GM12891 (cell line): ENCODE data around the gene PTPRR.

Source experiments
- DNase-seq: peaks from one replicate; pipeline ENCODE4 v3.0.0; 2011; ENCODE audit warnings: low spot score; ENCODE audit not compliant: insufficient read length
- FAIRE-seq: peaks from 2 replicates; lab custom pipeline; 2011; peaks lifted over from hg19 to GRCh38; lab: Jason Lieb, UNC
- PAX5 ChIP-seq: IDR thresholded peaks from 2 replicates; pipeline ENCODE4 v1.6.1; 2011; ENCODE audit warnings: low read length, moderate library complexity, mild to moderate bottlenecking; ENCODE audit not compliant: insufficient read depth, severe bottlenecking
- POLR2A ChIP-seq: IDR thresholded peaks from 2 replicates; pipeline ENCODE4 v1.6.1; 2011; ENCODE audit warnings: low read depth, low read length, control low read depth
- POLR2AphosphoS5 ChIP-seq: IDR thresholded peaks from 2 replicates; pipeline ENCODE4 v1.6.1; 2011; ENCODE audit warnings: low read depth, low read length, control low read depth
- POU2F2 ChIP-seq: IDR thresholded peaks from 2 replicates; pipeline ENCODE4 v1.6.1; 2011; ENCODE audit warnings: low read depth, mild to moderate bottlenecking, control low read depth, low read length, moderate library complexity
- SPI1 ChIP-seq: IDR thresholded peaks from 2 replicates; pipeline ENCODE4 v1.6.1; 2011; ENCODE audit warnings: low read depth, low read length, control low read depth
- TAF1 ChIP-seq: IDR thresholded peaks from 2 replicates; pipeline ENCODE4 v1.6.1; 2011; ENCODE audit warnings: low read depth, low read length, control low read depth

PTPRR gene

DNA sequence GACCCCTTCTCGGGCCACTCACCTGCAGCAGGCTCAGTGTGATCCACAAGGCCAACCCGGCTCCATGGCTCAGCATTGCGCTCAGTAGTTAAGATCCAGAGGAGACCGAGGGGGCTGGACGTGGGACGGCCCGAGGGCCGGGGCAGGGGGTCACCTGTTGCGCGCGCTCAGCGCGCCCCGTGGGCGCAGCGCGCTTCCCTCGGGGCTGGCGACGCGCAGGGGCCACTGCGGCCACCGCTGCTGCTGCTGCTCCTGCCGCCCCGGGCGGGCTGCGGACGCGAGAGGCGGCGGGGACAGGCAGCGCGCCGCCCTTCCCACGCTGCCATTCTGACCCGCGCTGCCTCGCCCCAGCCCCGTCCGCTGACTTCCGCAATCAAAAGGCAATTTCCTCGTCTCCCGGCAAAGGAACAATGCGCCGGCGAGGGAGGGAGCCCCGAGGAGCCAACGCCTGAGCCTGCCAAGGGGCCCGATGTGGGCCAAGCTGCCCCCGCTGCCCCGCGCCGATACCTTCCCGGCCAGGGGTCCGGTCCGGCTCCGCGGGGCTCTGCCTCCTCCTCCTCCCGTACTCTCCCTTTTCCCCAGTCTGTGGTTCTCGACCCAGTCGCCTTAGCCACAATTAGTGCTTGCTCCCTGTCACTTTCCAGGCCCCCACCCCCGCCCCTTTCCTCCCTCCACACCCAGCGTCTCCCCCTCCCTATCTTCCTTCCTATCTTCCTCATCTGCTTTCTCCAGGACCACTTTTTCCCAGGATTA, 310.6 kb downstream of the PTPRR start:
- FAIRE-seq, result no peak
- TF ChIP-seq PAX5 (no peak), SPI1 (no peak), POU2F2 (no peak), POLR2A (no peak), POLR2AphosphoS5 (no peak), TAF1 (no peak)
- no peak for DNase-seq

DNA sequence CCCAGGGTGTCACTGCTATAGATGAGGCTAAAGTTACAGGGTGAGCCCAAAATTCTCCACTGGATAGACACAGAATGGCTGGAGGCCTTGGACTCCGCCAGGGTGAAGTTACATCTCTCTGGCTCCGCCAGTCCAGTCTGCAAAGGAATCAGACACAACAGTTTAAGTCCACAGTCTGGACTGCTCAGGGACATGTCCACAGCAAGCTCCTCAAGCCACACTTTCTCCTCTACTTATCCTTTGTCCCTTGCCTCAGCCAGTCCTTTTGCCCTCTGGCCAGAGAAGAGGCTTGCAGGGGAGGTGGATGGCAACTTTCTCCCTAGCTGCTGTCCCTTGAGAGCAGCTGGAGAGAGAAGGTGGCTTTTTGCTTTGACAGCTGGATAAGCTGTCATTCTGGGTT, 311.3 kb downstream of the PTPRR start:
- no peak for FAIRE-seq

DNA sequence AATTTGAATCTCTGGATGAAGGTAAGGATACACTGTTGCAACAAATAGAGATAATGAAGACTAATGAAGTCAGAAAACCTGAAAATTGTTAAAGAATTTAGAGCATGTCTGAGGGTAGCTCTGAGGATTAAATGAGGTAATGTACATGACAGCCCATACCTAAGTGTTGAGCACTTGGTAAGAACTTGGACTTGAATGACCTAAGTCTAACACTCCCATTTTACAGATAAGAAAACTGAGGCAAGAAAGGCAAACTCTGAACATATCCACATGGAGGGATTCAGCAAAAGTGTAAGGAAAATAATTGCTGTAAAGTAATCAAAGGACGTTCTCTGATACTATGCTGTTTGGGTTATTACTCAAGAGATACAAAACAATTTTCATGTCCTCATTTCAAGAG, 312.4 kb downstream of the PTPRR start:
- DNase-seq (no peak), FAIRE-seq (no peak)
- TF ChIP-seq PAX5 (no peak), POLR2A (no peak), POU2F2 (no peak), SPI1 (no peak), TAF1 (no peak), POLR2AphosphoS5 (no peak)

More for the DNA sequence above, 311.3 kb downstream of the PTPRR start:
- no peak for DNase-seq
- TF ChIP-seq SPI1 (no peak), POLR2A (no peak), POLR2AphosphoS5 (no peak), PAX5 (no peak)

DNA sequence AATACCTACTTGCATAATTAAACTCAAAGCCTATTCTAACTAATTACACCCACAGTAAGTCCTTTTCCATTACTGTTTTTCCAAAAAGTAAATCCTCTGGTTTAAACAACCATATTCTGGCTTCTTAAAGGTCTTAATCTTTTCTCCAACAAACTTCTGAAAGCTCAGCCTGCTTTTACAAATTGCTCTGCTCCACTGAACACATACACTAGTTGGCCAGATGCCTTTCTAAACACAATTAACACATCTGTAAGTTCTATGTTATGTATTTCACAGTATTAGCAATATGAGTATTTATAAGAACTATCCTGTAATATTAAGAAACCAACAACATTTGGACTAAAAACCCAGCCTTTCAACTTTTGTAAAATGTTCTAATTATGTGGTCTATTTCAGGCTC, 313.4 kb downstream of the PTPRR start:
- FAIRE-seq (no peak), DNase-seq (no peak)
- TF ChIP-seq POLR2A (no peak), PAX5 (no peak), SPI1 (no peak), TAF1 (no peak), POU2F2 (no peak), POLR2AphosphoS5 (no peak)

DNA sequence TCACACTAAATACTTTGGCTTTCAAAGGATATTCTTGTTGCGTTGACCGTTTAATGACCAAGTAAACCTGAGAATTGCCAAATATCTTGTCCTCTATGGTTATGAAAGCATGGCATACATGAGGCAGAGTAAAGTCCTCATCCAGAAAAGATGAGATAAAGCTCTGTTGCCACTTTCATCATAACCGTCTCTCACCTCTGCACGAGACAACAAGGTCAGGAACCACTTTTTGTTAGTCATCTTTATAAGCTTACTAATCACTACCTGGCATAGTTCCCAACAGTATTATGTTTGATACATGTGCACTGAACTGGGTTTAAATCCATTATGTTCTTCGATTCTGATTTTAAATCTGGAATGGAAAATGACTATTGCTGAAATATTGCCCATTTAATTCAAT, 314.6 kb downstream of the PTPRR start:
- FAIRE-seq (no peak), DNase-seq (no peak)
- TF ChIP-seq TAF1 (no peak), POLR2AphosphoS5 (no peak), PAX5 (no peak), POU2F2 (no peak), POLR2A (no peak), SPI1 (no peak)

DNA sequence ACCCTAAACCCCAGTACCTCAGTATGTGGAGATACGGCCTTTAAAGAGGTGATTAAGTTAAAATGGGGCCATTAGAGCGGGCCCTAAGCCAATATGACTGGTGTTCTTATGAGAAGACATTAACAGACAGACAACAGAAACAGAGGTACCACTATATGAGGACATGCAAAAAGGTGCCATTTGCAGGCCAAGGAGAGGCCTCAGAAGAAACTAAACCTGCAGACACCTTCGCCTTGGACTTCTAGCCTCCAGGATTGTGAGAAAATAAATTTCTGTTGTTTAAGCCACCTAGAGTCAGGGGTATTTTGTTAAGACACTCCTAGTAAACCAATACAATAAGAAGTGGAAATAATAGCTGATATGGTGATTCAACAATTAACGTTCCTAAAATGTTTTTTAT, 315.9 kb downstream of the PTPRR start:
- DNase-seq (no peak), FAIRE-seq (no peak)
- no peak for TF ChIP-seq SPI1
- no peak for TF ChIP-seq PAX5
- no peak for TF ChIP-seq POLR2A
- no peak for TF ChIP-seq POU2F2
- no peak for TF ChIP-seq POLR2AphosphoS5
- no peak for TF ChIP-seq TAF1

DNA sequence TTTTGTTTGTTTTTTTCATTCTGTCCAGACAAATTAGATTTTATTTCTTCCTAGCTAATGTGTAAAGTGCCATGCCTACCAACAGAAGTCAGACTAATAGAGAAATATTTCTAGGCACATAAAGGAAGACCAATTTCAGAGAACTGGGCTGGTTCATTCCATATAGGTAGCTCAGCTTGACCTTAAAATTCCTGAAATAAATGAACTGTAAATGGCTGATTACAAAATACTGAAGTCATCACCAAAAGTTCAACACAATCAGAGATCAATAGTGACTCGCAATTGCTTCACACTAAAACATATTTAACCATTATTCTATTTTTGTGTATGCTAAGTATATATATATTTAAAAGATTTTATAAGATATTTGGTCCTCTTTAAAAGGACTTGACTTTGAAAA, 317.5 kb downstream of the PTPRR start:
- no peak for DNase-seq
- TF ChIP-seq SPI1, result no peak
- no peak for TF ChIP-seq POLR2A
- TF ChIP-seq POU2F2, result no peak
- no peak for TF ChIP-seq PAX5
- no peak for TF ChIP-seq TAF1
- FAIRE-seq, result no peak

DNA sequence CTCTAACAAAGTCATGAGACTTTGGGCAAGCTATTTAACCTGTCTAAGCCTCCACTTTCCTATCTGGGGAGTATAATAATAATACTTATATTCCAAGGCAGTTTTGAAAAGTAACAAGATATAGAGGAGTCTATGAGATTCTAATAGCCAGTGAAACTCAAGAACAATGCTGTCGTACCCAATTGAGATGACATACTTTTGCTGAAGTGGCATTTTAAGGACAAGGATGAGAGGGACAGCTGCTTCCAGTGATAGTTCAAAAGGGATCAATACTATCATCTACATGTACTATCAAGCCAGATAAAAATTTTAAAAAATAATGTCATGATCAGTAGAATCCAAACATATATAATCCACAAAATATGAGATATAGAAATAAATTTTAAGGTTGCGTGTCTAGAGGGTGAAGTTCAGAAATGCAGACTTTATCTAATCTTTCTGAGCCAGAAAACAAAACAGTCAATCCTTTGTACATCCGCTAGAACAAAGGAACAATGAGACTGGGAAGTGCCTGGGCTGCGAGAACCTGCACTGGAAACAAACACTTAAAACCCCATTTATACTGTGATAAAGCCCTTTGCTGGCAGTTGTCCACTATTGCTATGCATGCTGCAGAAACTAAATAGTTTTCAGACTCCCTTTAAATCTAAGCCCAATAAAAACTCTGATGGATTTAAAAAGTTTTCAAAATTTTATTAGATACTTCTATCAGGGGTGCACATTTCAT, 321.9 kb downstream of the PTPRR start:
- no peak for DNase-seq

DNA sequence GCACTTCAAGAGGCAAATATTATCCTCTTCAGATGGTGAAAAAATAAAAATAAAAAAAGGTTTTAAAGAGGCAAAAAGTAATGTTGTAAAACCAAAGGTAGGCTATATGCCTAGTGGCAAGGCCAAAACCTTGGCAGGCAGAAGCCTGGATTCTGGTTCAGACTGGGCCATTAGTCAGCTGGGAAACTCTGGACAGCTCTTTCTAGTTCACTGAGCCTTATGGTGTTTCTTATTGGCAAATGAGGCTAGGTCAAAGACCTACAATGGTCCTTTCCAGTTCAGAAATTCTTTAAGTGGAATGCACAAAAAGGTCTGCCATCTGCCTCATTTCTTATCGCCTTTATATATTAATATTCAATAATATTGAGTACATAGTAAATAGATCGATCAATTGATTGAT, 327.9 kb downstream of the PTPRR start:
- no peak for FAIRE-seq
- no peak for DNase-seq
- TF ChIP-seq POLR2A (no peak), TAF1 (no peak), PAX5 (no peak), SPI1 (no peak), POLR2AphosphoS5 (no peak), POU2F2 (no peak)

More for the DNA sequence above, 321.9 kb downstream of the PTPRR start:
- no peak for FAIRE-seq
- TF ChIP-seq PAX5 (no peak), POLR2A (no peak), POLR2AphosphoS5 (no peak), TAF1 (no peak), SPI1 (no peak)
